G401.6 (cell line): Measurements from ENCODE around the gene ASB3.
"Not testable (repeated sequence)": the region's sequence is repeated elsewhere in the genome, so short reads cannot be mapped to it uniquely, and the experiment has no call there.

Experiments used
- FAIRE-seq: peaks from 2 replicates; lab custom pipeline; 2012; peaks lifted over from hg19 to GRCh38; lab: Jason Lieb, UNC

The ASB3 gene, protein sequence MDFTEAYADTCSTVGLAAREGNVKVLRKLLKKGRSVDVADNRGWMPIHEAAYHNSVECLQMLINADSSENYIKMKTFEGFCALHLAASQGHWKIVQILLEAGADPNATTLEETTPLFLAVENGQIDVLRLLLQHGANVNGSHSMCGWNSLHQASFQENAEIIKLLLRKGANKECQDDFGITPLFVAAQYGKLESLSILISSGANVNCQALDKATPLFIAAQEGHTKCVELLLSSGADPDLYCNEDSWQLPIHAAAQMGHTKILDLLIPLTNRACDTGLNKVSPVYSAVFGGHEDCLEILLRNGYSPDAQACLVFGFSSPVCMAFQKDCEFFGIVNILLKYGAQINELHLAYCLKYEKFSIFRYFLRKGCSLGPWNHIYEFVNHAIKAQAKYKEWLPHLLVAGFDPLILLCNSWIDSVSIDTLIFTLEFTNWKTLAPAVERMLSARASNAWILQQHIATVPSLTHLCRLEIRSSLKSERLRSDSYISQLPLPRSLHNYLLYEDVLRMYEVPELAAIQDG

DNA sequence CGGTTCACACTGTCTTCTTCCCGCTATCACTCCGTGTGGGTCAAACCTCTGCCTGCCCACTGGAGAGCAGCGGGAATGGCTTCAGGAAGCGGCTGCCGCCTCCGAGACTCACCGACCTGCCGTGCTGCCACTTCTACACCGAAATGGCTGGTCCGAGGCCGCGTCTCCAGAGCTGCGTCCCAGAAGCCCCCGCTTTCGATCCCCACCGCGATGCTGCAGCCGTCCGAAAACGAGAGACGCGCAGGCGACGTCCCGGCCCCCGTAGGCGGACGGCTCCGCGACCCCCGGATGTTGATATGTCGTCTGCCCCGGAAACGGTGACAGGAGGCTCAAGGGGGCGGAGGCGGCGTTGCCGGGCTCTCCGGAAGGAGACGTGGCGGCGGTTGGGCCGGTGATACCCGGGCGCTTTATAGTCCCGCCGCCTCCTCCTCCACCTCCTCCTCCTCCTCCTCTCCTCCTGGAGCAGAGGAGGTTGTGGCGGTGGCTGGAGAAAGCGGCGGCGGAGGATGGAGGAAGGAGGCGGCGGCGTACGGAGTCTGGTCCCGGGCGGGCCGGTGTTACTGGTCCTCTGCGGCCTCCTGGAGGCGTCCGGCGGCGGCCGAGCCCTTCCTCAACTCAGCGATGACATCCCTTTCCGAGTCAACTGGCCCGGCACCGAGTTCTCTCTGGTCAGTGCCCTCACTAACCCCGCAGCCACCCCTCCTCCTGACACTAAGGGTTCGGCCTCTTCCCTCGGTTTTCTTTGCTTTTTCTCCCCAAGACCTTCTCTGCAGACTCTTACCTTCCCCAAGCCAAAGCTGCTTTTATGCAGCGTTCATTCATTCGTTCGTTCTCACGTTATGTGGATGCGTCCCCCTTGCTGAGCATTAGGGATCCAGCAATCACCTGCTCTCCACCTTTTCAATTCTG, at the start of gene ASB3, which contains the start of gene ERLEC1:
TSS of gene ASB3 (minus strand) at position 249 of the 909 bp plus-strand sequence. CDS start 21,381 bp downstream, outside the sequence.
TSS of gene ERLEC1 (plus strand) at position 340 of the 909 bp plus-strand sequence. CDS start at position 507, 167 bp downstream.
- no peak for FAIRE-seq

DNA sequence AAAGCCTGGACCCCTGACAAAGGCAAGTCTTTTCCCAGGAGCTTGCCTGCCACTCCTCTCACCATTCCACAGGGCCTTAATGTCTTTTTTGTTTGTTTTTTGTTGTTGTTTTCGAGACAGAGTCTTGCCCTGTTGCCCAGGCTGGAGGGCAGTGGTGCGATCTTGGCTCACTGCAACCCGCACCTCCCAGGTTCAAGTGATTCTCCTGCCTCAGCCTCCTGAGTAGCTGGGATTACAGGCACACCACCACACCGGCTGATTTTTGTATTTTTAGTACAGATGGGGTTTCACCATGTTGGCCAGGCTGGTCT, 43.2 kb upstream of the ASB3 start:
- not testable (repeated sequence) for FAIRE-seq

DNA sequence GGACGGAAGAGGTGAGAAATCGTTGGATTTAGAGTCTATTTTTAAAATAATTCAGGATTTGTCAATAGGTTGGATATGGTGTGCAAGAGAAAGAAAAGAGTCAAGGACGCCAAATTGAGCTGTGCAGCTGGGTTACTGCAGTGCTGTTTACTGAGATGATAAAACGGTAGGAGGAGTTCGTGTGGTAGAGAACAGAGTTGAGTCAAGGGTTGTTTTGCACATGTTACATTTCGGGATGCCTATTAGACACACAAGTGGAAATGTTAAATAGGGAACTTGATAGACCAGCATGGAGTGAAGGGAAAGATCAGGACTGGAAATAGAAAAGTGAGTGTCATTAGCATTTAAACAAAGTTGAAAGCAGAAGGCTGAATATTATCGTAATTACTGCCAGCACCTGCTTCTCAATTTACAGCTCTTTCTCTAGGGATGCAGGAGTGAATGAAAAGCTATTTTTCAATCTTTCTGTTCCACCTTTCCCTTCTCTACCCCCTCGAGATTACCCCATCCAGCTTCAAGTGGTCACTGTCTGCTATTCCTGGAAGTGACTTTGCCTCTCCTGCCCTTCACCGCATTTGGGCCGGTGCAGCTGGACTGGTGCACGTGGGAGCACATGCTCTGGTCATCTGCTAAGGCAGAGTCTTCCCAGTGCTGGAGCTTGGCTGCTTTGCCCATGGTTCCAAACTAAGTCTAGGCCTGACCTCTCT, 42.7 kb upstream of the ASB3 start:
- no peak for FAIRE-seq

DNA sequence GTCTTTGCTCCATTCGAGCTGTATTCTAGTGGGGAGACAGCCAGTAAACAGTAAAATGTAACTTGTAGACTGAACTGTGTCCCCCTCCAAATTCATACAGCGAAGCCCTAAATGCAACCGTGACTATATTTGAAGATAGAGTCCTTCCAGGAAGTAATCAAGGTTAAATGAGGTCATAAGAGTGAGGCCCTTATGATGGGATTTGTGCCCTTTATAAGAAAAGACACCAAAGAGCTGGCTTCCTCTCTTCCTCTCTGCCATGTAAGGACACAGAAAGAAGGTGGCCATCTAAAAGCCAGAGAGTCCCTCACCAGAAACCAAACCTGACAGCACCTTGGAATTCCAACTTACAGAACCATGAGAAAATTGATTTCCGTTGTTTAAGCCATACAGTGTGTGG, 41.6 kb upstream of the ASB3 start:
- no peak for FAIRE-seq

DNA sequence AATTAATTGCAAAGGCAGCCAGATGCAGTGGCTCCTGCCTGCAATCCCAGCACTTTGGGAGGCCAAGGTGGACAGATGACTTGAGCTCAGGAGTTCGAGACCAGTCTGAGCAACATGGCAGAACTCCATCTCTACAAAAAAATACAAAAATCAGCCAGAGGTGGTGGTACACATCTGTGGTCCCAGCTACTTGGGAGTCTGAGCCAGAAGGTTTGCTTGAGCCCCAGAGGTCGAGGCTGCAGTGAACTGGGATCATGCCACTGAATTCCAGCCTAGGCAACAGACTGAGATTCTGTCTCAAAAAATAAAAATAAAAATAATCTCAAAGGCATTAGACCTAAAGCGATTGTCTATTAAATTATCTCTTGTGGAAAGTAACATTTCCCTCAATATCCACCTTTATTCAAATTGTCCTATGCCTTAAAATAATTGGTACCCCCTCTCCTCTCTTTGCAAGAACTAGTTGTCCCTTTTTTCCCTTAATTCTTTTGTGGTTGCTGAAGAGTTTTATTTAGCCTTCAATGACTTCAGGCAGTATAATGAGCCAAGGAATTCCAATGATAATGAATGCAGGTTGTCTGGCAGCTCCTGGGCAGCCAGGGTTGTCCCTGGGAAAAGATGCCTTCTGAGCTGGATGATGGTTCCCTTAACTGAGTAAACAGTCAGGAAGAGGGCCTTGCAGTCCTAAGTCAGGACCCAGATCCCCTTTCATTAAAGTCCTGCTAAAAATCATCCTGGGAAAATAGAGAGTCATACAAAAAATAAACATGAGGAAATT, 40.8 kb upstream of the ASB3 start:
- no peak for FAIRE-seq

DNA sequence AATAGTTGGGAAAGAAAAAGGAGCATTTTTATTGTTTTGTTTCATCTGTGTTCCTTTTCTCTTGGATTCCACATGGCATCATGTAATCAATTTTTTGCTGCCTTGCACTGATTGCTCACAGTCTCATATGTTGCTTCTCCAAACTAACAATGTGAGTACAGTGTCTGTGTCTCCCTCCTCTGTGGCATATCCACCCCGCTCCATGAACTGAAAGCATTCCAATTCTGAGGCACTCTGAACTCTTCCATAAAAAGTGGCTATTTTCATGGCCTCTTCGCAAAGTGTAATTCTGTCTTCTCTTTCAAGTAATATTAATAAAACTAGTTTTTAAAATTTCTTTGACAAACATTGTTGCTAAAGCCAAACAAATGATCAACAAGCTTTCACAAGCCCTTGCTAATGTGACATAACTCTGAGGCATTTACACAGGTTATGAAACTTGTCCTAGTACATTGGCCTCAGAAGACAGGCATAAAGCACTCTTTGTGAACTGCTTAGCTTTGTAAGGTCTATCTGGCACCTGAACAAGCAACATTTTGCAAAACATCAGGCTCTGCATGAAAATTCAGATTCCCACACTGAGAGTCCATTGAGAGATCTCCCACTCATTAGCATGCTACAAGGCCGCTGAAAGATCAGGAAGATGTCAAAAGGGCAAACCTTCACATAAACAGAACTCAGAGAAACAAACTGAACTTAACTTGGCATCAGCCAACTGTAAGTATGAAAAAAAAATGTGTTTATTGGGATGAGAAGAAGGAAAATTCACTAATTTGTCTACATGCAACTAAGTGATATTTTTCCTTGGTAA, 40.0 kb upstream of the ASB3 start:
- FAIRE-seq: no peak

DNA sequence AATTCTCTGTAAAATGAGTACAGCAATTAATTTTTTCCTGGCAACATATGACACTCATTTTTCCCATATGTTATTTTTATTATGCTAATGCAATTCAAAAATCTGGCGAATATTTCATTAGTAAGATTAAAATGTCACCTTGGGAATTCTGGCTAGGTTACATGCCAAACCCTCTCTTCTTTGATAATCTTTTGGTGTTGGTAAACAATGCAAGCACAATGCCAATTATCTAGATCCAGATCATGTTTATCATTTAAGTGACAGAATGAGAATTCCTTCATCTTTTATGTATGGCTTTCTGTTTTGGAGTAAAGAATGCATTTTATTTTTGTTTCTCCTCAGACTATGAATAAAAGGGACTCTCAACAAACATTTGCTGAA, 39.3 kb upstream of the ASB3 start:
- FAIRE-seq: no peak

DNA sequence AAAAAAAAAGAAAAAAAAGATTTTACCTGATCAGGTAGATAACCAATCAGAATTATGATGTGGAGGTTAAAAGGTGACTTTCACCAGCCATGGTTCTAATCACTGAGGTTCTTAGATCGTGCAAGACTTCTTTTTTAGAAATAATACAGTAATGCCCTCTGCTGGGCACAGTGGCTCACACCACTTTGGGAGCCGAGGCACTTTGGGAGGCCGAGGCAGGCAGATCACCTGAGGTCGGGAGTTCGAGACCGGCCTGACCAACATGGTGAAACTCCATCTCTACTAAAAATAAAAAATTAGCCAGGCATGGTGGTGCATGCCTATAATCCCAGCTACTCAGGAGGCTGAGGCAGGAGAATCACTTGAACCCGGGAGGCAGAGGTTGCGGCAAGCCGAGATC, 36.9 kb upstream of the ASB3 start:
- not testable (repeated sequence) for FAIRE-seq

DNA sequence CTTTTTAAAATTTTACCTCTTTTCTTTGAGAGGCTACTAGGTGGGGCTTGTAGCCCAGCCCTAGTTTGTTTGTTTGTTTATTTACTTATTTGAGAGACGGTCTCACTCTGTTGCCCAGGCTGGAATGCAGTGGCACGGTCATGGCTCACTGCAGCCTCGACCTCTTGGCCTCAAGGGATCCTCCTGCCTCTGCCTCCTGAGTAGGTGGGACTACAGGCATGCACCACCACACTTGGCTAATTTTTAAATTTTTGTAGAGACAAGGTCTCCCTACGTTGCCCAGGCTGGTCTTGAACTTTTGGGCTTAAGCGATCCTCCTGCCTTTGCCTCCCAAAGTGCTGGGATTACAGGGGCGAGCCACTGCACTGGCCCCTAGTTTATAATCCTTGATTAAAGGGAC, 35.1 kb upstream of the ASB3 start:
- FAIRE-seq: no peak

DNA sequence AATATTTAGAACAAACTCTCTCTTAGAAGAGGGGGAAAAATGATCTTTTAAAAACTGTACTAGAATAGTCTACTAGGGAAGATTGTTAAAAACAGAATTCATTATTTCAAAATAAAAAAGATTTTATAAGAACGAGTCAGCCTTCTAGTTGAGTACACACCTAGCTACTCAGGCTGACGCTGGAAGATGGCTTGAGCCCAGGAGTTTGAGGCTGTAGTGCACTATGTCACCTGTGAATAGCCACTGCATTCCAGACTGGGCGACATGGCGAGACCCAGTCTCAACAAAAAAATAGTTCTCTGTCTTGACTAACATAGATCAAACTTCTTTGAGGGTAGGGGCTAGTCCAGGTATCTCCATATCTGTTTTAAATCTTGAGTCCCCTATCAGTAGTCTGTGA, 34.0 kb upstream of the ASB3 start:
- FAIRE-seq: no peak

DNA sequence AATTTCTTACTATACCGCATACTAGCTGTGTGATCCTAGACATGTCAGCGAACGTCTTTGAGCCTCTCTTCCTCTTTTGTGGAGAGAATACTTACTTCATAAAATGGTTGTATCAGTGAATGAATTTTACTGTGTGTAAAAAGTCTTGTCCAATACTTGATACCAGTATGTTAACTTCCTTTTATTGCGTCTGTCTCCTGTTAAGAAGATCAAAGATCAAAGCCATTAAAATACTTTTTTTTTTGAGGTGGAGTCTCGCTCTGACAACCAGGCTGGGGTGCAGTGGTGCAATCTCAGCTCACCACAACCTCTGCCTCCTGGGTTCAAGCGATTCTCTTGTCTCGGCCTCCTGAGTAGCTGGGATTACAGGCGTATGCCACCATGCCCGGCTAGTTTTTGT, 33.3 kb upstream of the ASB3 start:
- no peak for FAIRE-seq

DNA sequence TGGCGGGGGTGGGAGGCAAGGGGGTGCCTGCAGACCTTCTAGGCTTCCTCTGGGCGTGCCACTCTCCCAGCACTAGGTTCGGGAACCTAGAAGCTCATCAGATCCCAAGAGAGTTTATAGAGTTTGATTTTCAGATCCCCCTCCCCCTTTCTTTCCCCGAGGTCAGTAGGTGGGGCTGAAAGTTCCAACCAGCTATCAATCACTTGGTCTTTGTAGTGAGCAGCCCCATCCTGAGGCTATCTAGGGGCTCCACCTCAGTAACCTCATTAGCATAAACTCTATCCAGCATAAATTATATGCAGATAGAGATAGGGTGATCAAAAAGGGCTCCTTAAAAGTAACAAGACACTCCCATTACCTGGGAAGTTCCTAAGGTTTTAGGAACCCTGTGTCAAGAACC, 32.9 kb upstream of the ASB3 start:
- FAIRE-seq: no peak

DNA sequence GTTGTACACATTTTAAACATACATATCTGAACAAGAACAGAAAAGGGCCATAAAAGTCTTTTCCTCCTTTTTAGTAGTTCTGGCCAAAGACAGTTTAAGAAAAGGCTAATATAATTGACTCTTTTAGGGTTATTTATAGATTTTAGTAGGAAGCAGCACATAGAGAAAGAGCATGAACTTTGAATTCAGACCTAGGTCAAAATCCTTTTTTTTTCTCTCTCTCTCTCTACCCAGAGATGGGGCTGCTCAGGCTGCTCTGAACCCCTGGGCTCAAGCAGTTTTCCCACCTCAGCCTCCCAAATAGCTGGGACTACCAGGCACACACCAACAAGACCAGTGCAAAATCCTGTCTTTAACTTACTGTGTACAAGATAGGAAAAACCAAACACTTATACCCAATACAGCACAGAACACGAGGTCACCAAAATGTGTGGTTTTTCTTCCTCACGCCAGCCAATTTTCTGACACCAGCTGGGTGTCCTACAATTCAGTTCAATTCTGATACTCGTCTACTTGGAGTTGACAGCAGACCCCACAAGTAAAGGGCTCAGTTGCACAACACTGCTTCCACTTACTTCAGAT, 32.2 kb upstream of the ASB3 start:
- FAIRE-seq: no peak

DNA sequence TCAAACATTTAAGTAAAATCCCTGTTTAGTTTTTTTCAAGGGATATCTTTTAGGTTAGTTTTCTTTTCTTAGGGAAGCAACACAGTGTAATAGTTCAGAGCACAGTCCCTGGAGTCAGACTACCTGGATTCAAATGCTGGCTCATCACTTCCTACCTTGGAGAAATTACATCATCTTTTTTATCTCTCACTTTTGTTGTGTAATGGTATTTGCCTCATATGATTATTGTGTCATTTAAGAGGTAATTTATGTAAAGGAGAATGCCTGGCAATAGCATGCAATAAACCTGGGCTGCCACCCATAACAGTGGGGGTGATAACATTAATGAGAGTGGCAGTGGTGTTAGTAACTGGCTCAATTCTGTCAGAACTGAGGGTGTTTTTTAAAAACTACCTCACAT, 26.4 kb upstream of the ASB3 start:
- no peak for FAIRE-seq

DNA sequence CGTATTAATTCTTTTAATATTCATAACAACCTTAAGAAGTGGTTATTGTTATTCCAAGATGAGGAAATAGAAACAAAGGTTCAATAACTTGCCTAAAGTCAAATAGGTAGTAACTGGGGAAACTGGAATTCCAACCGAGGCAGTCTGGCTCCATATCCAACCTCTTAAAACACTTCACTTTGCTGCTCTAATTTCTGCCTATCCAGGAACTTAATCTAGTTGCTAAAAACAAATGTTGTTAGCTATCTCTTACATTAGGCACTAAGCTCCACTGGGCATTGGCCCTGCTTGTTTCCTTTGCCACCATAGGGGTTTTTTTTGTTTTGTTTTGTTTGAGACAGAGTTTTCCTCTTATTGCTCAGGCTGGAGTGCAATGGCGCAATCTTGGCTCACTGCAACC, 24.8 kb upstream of the ASB3 start:
- no peak for FAIRE-seq

DNA sequence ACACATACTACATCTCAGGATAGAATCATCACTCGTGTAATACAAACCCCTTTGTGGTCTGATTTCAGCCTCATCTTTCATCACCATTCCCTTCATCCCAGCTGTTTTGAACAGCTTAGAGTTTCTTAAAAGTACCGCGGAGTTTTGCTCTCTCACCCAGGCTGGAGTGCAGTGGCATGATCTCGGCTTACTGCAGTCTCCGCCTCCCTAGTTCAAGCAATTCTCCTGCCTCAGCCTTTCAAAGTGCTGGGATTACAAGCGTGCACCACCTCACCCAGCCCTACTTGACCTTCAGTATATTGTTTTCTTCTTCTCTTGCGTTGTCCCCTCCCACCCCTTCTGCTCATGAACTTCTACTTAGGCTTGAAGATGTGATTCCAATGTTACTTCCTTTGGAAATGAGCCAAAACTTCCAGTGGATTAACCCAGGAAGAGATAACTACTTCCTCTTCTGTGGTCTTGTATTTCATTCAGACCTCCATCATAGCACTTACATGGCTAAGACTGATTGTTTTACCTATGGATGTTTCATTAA, 15.9 kb upstream of the ASB3 start:
- no peak for FAIRE-seq

DNA sequence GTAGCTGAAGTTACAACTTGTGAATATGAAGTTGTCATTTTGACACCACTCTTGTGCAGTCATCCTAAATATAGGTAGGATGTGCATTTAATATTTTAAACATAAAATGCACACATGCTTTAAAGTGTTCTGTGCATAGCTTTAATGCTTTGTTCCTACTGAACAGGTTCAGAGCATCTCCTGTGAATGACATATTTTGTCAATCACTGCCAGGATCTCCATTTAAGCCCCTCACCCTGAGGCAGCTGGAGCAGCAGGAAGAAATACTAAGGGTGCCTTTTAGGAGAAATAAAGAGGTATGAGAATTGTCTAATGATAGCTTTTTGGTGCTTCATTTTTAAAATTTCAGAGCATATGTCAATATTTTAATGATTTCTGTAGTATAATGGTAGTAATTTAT, 14.8 kb upstream of the ASB3 start:
- no peak for FAIRE-seq

DNA sequence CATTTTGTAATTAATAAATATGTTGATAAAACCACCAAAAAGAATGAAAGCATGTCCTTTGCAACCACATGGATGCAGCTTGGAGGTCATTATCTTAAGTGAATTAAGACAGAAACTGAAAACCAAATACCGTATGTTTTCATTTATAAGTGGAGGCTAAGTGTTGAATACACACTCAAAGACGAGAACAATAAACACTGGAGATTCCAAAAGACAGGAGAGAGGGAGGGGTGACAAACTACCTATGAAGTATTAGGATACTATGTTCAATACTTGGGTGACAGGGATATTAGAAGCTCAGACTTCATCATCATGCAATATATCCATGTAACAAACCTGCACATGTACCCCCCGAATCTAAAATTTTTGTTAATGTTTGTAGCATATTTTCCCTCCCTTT, 7.1 kb upstream of the ASB3 start:
- no peak for FAIRE-seq

DNA sequence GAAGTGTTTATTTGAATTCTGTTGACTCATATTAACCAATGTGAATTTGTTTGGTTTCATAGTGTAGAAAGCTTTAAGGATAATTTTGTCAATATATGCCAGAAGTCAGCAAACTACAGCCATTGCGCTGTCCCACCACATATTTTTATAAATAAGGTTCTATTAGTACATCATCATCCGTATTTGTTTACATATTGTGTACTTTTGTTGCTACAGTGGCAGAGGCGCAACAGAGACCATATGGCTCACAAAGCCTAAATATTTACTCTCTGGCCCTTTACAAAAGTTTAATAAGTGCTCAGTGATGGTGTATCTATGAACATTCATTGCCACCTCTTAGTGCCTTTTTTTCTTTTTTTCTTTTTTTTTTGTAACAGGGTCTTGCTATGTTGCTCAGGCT, 6.5 kb upstream of the ASB3 start:
- no peak for FAIRE-seq

DNA sequence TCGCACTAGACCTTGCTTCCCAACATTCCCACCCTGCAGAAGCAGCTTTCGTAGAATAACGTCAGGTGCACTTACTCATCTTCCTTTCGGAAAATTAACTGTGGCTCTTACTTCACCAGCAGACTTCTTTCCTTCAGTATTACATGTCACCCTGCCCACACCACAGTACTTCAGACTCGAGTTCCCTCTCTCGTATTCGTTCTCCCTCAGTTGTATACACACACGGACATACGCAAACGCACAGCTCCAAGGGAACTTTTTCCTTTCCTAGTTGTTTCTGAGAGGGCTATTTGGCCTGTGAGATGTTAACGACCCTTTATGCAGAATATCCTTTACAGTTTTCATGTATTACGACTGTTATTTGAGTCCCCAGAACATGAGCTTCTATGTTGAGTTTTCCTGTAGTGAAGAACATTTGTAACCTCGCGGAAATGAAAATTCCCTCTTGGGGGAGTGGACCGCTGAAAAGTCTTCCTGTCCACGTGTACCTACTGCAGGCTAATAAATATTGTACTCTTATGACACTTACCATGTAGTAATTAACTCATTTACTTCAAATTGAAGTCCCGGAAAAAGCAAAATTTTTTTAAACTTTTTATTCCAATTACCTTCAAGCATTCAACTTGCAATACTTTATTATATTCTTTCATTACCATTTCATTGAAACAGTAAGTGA, 999 bp upstream of the ASB3 start:
- FAIRE-seq: no peak
